ENCODE data around the gene MAPKAPK5. TPM values are rescaled to one million over a fixed set of nuclear protein-coding genes. Genes with fewer than 3 reads are reported as not detected.

The MAPKAPK5 gene
- total and polyA plus RNA-seq, 9 of the 15 experiments (the other 6 are each of a cell fraction or from before 2014, with no cell fraction given) = 11.6 to 72.1 (median 60.4) TPM

DNA sequence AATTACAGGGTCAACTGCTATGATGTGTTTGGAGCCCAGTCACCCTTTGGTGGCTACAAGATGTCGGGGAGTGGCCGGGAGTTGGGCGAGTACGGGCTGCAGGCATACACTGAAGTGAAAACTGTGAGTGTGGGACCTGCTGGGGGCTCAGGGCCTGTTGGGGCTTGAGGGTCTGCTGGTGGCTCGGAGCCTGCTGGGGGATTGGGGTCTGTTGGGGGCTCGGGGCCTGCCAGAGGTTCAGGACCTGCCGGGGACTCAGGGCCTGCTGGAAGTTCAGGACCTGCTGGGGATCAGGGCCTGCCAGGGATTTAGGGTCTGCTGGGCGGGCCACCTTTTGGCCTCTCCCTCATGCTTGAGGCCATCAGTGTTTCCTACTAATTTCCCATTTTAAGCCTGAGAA is 38.2 kb upstream of the MAPKAPK5 start (continued):
- TF ChIP-seq TAF9B (IDR thresholded peaks at IDR 0.05; ENCODE audit: partially characterized antibody) = no peak
- TF ChIP-seq EP400 (IDR thresholded peaks at IDR 0.05) = no peak
- no peak for TF ChIP-seq ZNF133 (CRISPR knock-in tag; IDR thresholded peaks at IDR 0.05)
- no peak for TF ChIP-seq LCOR (CRISPR knock-in tag; IDR thresholded peaks at IDR 0.05)
- no peak for TF ChIP-seq RFX7 (CRISPR knock-in tag; IDR thresholded peaks at IDR 0.05)
- TF ChIP-seq FOXP1 (CRISPR knock-in tag; IDR thresholded peaks at IDR 0.05) = no peak
- no peak for TF ChIP-seq SPI1 (IDR thresholded peaks at IDR 0.05; ENCODE audit: borderline replicate concordance, low read depth, low read length)
- TF ChIP-seq, protein P1, sequence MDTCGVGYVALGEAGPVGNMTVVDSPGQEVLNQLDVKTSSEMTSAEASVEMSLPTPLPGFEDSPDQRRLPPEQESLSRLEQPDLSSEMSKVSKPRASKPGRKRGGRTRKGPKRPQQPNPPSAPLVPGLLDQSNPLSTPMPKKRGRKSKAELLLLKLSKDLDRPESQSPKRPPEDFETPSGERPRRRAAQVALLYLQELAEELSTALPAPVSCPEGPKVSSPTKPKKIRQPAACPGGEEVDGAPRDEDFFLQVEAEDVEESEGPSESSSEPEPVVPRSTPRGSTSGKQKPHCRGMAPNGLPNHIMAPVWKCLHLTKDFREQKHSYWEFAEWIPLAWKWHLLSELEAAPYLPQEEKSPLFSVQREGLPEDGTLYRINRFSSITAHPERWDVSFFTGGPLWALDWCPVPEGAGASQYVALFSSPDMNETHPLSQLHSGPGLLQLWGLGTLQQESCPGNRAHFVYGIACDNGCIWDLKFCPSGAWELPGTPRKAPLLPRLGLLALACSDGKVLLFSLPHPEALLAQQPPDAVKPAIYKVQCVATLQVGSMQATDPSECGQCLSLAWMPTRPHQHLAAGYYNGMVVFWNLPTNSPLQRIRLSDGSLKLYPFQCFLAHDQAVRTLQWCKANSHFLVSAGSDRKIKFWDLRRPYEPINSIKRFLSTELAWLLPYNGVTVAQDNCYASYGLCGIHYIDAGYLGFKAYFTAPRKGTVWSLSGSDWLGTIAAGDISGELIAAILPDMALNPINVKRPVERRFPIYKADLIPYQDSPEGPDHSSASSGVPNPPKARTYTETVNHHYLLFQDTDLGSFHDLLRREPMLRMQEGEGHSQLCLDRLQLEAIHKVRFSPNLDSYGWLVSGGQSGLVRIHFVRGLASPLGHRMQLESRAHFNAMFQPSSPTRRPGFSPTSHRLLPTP (IDR thresholded peaks at IDR 0.05; ENCODE audit: borderline replicate concordance, extremely low read depth, insufficient read length) = no peak
- TF ChIP-seq, protein P2, sequence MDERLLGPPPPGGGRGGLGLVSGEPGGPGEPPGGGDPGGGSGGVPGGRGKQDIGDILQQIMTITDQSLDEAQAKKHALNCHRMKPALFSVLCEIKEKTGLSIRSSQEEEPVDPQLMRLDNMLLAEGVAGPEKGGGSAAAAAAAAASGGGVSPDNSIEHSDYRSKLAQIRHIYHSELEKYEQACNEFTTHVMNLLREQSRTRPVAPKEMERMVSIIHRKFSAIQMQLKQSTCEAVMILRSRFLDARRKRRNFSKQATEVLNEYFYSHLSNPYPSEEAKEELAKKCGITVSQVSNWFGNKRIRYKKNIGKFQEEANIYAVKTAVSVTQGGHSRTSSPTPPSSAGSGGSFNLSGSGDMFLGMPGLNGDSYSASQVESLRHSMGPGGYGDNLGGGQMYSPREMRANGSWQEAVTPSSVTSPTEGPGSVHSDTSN (CRISPR knock-in tag; IDR thresholded peaks at IDR 0.05; ENCODE audit: low read depth) = no peak
- TF ChIP-seq, protein P2 (tag; conservative IDR thresholded peaks at IDR 0.05; ENCODE audit: low read depth) = no peak
- TF ChIP-seq, protein P3, sequence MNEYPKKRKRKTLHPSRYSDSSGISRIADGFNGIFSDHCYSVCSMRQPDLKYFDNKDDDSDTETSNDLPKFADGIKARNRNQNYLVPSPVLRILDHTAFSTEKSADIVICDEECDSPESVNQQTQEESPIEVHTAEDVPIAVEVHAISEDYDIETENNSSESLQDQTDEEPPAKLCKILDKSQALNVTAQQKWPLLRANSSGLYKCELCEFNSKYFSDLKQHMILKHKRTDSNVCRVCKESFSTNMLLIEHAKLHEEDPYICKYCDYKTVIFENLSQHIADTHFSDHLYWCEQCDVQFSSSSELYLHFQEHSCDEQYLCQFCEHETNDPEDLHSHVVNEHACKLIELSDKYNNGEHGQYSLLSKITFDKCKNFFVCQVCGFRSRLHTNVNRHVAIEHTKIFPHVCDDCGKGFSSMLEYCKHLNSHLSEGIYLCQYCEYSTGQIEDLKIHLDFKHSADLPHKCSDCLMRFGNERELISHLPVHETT (CRISPR knock-in tag; conservative IDR thresholded peaks at IDR 0.05 in 1 of 2, IDR thresholded peaks at IDR 0.05 in 1 of 2) = no peak
